H1 (cell line): ENCODE measurements around the gene KREMEN1. TPM values are rescaled to one million over a fixed set of nuclear protein-coding genes. Genes with fewer than 3 reads are reported as not detected.

ENCODE experiments used
- CTCF ChIA-PET: fragments of 300-600 bp; sonication (Branson Sonifier 250); formaldehyde crosslinking; loops from one replicate; lab custom pipeline; 2021; ENCODE audit not compliant: partially characterized antibody; lab: Charles Lee
- POLR2A ChIA-PET: fragments of 300-600 bp; sonication (Branson Sonifier 250); formaldehyde crosslinking; loops from one replicate; lab custom pipeline; 2021; ENCODE audit warnings: inconsistent platforms; ENCODE audit not compliant: partially characterized antibody; lab: Charles Lee
- DNase-seq, 2 experiments: peaks; one replicate each; pipeline versions ENCODE4 v3.0.0 to v3.0.0-alpha.2; 2010 to 2022; ENCODE audit warnings: low spot score in 2 of 2, low read depth in 1 of 2, mixed read lengths in 1 of 2
- FAIRE-seq: peaks from 2 replicates; lab custom pipeline; 2011; peaks lifted over from hg19 to GRCh38; lab: Jason Lieb, UNC
- H2AFZ ChIP-seq: 2 replicates; pipeline ENCODE4 v1.8.1; 2012; ENCODE audit warnings: low read length, inconsistent platforms
- H2AK5ac ChIP-seq: 2 replicates; pipeline ENCODE4 v1.6.1; 2013; ENCODE audit warnings: low read depth, low read length
- H2BK120ac ChIP-seq: replicated peaks from 2 replicates; pipeline ENCODE3; 2013; ENCODE audit warnings: low read depth, low read length, inconsistent platforms
- H2BK12ac ChIP-seq: 2 replicates; pipeline ENCODE4 v1.6.1; 2013; ENCODE audit warnings: low read depth, low read length
- H2BK15ac ChIP-seq: 2 replicates; pipeline ENCODE4 v1.6.1; 2013; ENCODE audit warnings: low read length
- H2BK20ac ChIP-seq: 2 replicates; pipeline ENCODE4 v1.6.1; 2013; ENCODE audit warnings: low read length
- H2BK5ac ChIP-seq: 2 replicates; pipeline ENCODE4 v1.6.1; 2013; ENCODE audit warnings: low read depth, low read length
- H3K14ac ChIP-seq: 2 replicates; pipeline ENCODE4 v1.6.1; 2013; ENCODE audit warnings: inconsistent platforms; ENCODE audit not compliant: insufficient read length
- H3K18ac ChIP-seq: 2 replicates; pipeline ENCODE4 v1.6.1; 2013; ENCODE audit warnings: low read length; ENCODE audit errors: extremely low read depth
- H3K23ac ChIP-seq: 2 replicates; pipeline ENCODE4 v1.6.1; 2013; ENCODE audit warnings: inconsistent platforms; ENCODE audit not compliant: insufficient read length
- H3K23me2 ChIP-seq: 2 replicates; pipeline ENCODE4 v1.6.1; 2013; ENCODE audit warnings: low read depth, low read length
- H3K27ac ChIP-seq: 2 replicates; pipeline ENCODE4 v1.6.1; 2011; ENCODE audit warnings: low read depth, low read length, inconsistent platforms
- H3K27me3 ChIP-seq, 4 experiments: replicated peaks in 1 of 4; 1 replicate in 1 of 4; 2 replicates in 3 of 4; pipeline versions ENCODE4 v1.6.1 to v1.8.1; 2011 to 2013; ENCODE audit warnings: low read length in 3 of 4, mild to moderate bottlenecking in 3 of 4, inconsistent platforms in 2 of 4, mixed read lengths in 2 of 4, moderate library complexity in 1 of 4; ENCODE audit not compliant: control insufficient read depth in 3 of 4, insufficient read depth in 3 of 4; ENCODE audit errors: extremely low read depth in 1 of 4
- H3K36me3 ChIP-seq, 4 experiments: 2 replicates each; pipeline versions ENCODE4 v1.6.1 to v1.8.1; 2011 to 2013; ENCODE audit warnings: mild to moderate bottlenecking in 4 of 4, low read length in 3 of 4, moderate library complexity in 2 of 4, control low read depth in 1 of 4, inconsistent platforms in 1 of 4; ENCODE audit not compliant: insufficient read depth in 4 of 4, control insufficient read depth in 2 of 4
- H3K4ac ChIP-seq: replicated peaks from 2 replicates; pipeline ENCODE3; 2013; ENCODE audit warnings: low read length, low read depth, mixed read lengths, inconsistent platforms; ENCODE audit not compliant: insufficient read length
- H3K4me1 ChIP-seq, 4 experiments: replicated peaks in 1 of 4; 1 replicate in 1 of 4; 2 replicates in 3 of 4; pipeline versions ENCODE4 v1.6.1 to v1.8.1; 2011 to 2013; ENCODE audit warnings: low read length in 3 of 4, inconsistent platforms in 2 of 4, mixed read lengths in 1 of 4; ENCODE audit not compliant: insufficient read depth in 4 of 4, control insufficient read depth in 3 of 4
- H3K4me2 ChIP-seq, 2 experiments: 2 replicates each; pipeline versions ENCODE4 v1.6.1 to v1.8.1; 2011 to 2013; ENCODE audit warnings: low read depth in 2 of 2, low read length in 2 of 2, control low read depth in 1 of 2, inconsistent platforms in 1 of 2, mild to moderate bottlenecking in 1 of 2; ENCODE audit not compliant: insufficient read depth in 1 of 2
- H3K4me3 ChIP-seq, 4 experiments: fragments of 200-600, 300-600 bp in 1 of 4; sonication (generic), shearing (Covaris generic), sonication (Bioruptor Twin) in 1 of 4; 2 replicates each; pipeline versions ENCODE4 v1.5.1 to v1.8.1; 2011 to 2016; ENCODE audit warnings: low read length in 4 of 4, low read depth in 3 of 4, control low read depth in 2 of 4, inconsistent platforms in 2 of 4, mild to moderate bottlenecking in 2 of 4, mixed read lengths in 1 of 4, moderate library complexity in 1 of 4; ENCODE audit not compliant: insufficient read depth in 2 of 4; ENCODE audit errors: extremely low read depth in 1 of 4
- H3K56ac ChIP-seq: replicated peaks from 2 replicates; pipeline ENCODE3; 2013; ENCODE audit warnings: low read depth, mild to moderate bottlenecking, mixed read lengths, low read length, inconsistent platforms; ENCODE audit not compliant: insufficient read length
- H3K79me1 ChIP-seq: 2 replicates; pipeline ENCODE4 v1.6.1; 2013; ENCODE audit warnings: low read depth, low read length, control low read depth
- H3K79me2 ChIP-seq, 2 experiments: 2 replicates each; pipeline versions ENCODE4 v1.6.1 to v1.8.1; 2012 to 2013; ENCODE audit warnings: low read length in 2 of 2, mild to moderate bottlenecking in 2 of 2, inconsistent platforms in 1 of 2; ENCODE audit not compliant: insufficient read depth in 2 of 2, control insufficient read depth in 1 of 2
- H3K9ac ChIP-seq, 4 experiments: replicated peaks in 1 of 4; 1 replicate in 1 of 4; 2 replicates in 3 of 4; pipeline versions ENCODE4 v1.6.1 to v1.8.1; 2011 to 2013; ENCODE audit warnings: low read depth in 3 of 4, low read length in 3 of 4, control low read depth in 2 of 4, mild to moderate bottlenecking in 2 of 4, moderate library complexity in 2 of 4, inconsistent platforms in 1 of 4; ENCODE audit errors: extremely low read depth in 1 of 4
- H3K9me3 ChIP-seq, 2 experiments: 2 replicates each; pipeline versions ENCODE4 v1.6.1 to v1.8.1; 2012 to 2013; ENCODE audit warnings: mild to moderate bottlenecking in 2 of 2, moderate library complexity in 2 of 2, control low read depth in 1 of 2, inconsistent platforms in 1 of 2, low read depth in 1 of 2, low read length in 1 of 2, mixed read lengths in 1 of 2; ENCODE audit not compliant: insufficient read depth in 2 of 2
- H4K20me1 ChIP-seq, 2 experiments: replicated peaks in 1 of 2; 2 replicates each; pipeline versions ENCODE3 to v1.8.1; 2011 to 2013; ENCODE audit warnings: inconsistent platforms in 2 of 2, low read length in 2 of 2, mild to moderate bottlenecking in 1 of 2; ENCODE audit not compliant: insufficient read depth in 2 of 2, control insufficient read depth in 1 of 2
- H4K5ac ChIP-seq: 2 replicates; pipeline ENCODE4 v1.6.1; 2013; ENCODE audit warnings: low read length, low read depth, mixed read lengths, inconsistent platforms; ENCODE audit not compliant: insufficient read length
- H4K8ac ChIP-seq: 2 replicates; pipeline ENCODE4 v1.8.0; 2013; ENCODE audit warnings: mild to moderate bottlenecking, moderate library complexity, low read length, inconsistent platforms; ENCODE audit not compliant: insufficient read depth; ENCODE audit errors: extremely low read depth
- H4K91ac ChIP-seq: replicated peaks from 2 replicates; pipeline ENCODE3; 2013; ENCODE audit warnings: low read length, mixed read lengths, inconsistent platforms; ENCODE audit not compliant: insufficient read length
- BRCA1 ChIP-seq: IDR thresholded peaks from 2 replicates; pipeline ENCODE4 v1.6.1; 2012; ENCODE audit warnings: low read depth, low read length, improper control_type of control experiment
- CREB1 ChIP-seq: IDR thresholded peaks from 2 replicates; pipeline ENCODE4 v1.6.1; 2012; ENCODE audit warnings: inconsistent platforms
- GABPA ChIP-seq: IDR thresholded peaks from 2 replicates; pipeline ENCODE4 v1.6.1; 2011; ENCODE audit warnings: mild to moderate bottlenecking, low read length, moderate library complexity, borderline replicate concordance; ENCODE audit not compliant: insufficient read depth
- NANOG ChIP-seq: IDR thresholded peaks from 2 replicates; pipeline ENCODE4 v1.6.1; 2011; ENCODE audit warnings: low read length, low read depth, mild to moderate bottlenecking, inconsistent platforms; ENCODE audit not compliant: insufficient read depth, poor library complexity, severe bottlenecking
- RAD21 ChIP-seq, 2 experiments: IDR thresholded peaks in 1 of 2; conservative IDR thresholded peaks in 1 of 2; 2 replicates each; pipeline ENCODE4 v1.6.1; 2011; ENCODE audit warnings: low read depth in 2 of 2, low read length in 2 of 2, improper control_type of control experiment in 1 of 2, inconsistent platforms in 1 of 2, mild to moderate bottlenecking in 1 of 2, moderate library complexity in 1 of 2
- TAF7 ChIP-seq: optimal IDR thresholded peaks from 2 replicates; pipeline ENCODE3; 2011; ENCODE audit warnings: low read depth, mild to moderate bottlenecking, inconsistent platforms, low read length, moderate library complexity, borderline replicate concordance
- WGBS, 2 experiments: shearing (Covaris generic) in 1 of 2; methylation state at CpG; one replicate each; pipeline versions ENCODE4 v1.1.6 to v1.1.7; 2013 to 2015; ENCODE audit warnings: low lambda C conversion rate in 2 of 2, mixed read lengths in 2 of 2, inconsistent platforms in 1 of 2, low coverage in 1 of 2, missing lambda C conversion rate in 1 of 2; ENCODE audit not compliant: insufficient replicate concordance in 2 of 2, insufficient coverage in 1 of 2, insufficient read length in 1 of 2; ENCODE audit errors: extremely low coverage in 1 of 2, missing lambda C conversion rate in 1 of 2; 5-methylcytosine and 5-hydroxymethylcytosine counted together
- polyA plus RNA-seq, 7 experiments: library from polyadenylated mRNA; depleted of rRNA in 3 of 7; stranded (reverse) in 5 of 7; unstranded in 2 of 7; fragments of >200 nt in 5 of 7; fragments of 200-250 nt in 2 of 7; gene quantifications; 1 replicate in 5 of 7; 2 replicates in 1 of 7; 4 replicates in 1 of 7; pipeline versions ENCODE4 v1.2.1 to v1.2.3, GENCODE V29; 2011 to 2013; ENCODE audit warnings: missing spikeins in 2 of 7, mixed read lengths in 2 of 7
- total RNA-seq: library from RNA; stranded (reverse); fragmentation: NEBNext Ultra II Directional; extraction: Animal tissue kit (Norgen Biotek cat#: 25700); gene quantifications from 2 replicates; pipeline ENCODE4 v1.2.1, GENCODE V29; 2021
- TF ChIP-seq, protein P1 (sequence below): IDR thresholded peaks from 2 replicates; pipeline ENCODE4 v1.6.1; 2012; ENCODE audit warnings: inconsistent platforms

KREMEN1 gene
- total and polyA plus RNA-seq, 2 of the 8 experiments (the other 6 are each of a cell fraction or from before 2014, with no cell fraction given): 2.1 to 3.2 TPM

- no peak overlapping the region for H3K56ac ChIP-seq
- H3K36me3 ChIP-seq: no peaks in the 10 kb centered on the region; a peak in 1 of 8 replicates
- H4K8ac ChIP-seq: no peak overlapping the region
- DNase-seq: peak in 1 of 2 experiments; percentile 17
- H3K27me3 ChIP-seq: no peaks in the 10 kb centered on the region
- peak overlapping the region; percentile 27 to 49; a peak in 3 of 4 replicates for H3K4me2 ChIP-seq
- H3K18ac ChIP-seq: peak overlapping the region; percentile 60
- H2BK120ac ChIP-seq: no peak overlapping the region
- POLR2A ChIA-PET: interaction anchor here (0.7 kb wide), 1 partner anchor 78 kb away, joined by 3 read pairs; no protein-coding TSS in a partner anchor
- no peak for FAIRE-seq
- H3K4ac ChIP-seq: no peak overlapping the region
- H3K4me3 ChIP-seq: peak overlapping the region in 1 of 4 experiments; percentile 14; a peak in 2 of 8 replicates
- H2BK20ac ChIP-seq: no peak overlapping the region
- peak overlapping the region; percentile 80; the same call in 1 of the 2 replicates for H2AFZ ChIP-seq
- no peak overlapping the region for H2AK5ac ChIP-seq
- H4K91ac ChIP-seq: peak overlapping the region; percentile 12
- peaks cover 7 to 22% (median 10%) of the 10 kb centered on the region in 4 experiments for H3K4me1 ChIP-seq
- H3K79me1 ChIP-seq: no peaks in the 10 kb centered on the region
- no peaks in the 10 kb centered on the region for H3K79me2 ChIP-seq
- H3K14ac ChIP-seq: no peak overlapping the region
- CTCF ChIA-PET: interaction anchor here (0.6 to 9.4 kb wide), 5 partner anchors 13 to 187 kb away, joined by 3 to 79 read pairs (median 5); no protein-coding TSS in a partner anchor
- no peaks in the 10 kb centered on the region for H3K23me2 ChIP-seq
- H3K23ac ChIP-seq: no peak overlapping the region
- 34% methylated on average over 12 of the region's 13 CpGs; no CpG with 5 or more reads in 1 of the 2 experiments for WGBS, 2 experiments
- TF ChIP-seq NANOG: no peak
- TF ChIP-seq CREB1: no peak
- TF ChIP-seq, protein P1, sequence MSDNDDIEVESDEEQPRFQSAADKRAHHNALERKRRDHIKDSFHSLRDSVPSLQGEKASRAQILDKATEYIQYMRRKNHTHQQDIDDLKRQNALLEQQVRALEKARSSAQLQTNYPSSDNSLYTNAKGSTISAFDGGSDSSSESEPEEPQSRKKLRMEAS: no peak
- TF ChIP-seq GABPA: peak; percentile 53; the same call in 1 of the 2 replicates
- TF ChIP-seq RAD21 (IDR thresholded peaks at IDR 0.05 in 1 of 2, conservative IDR thresholded peaks at IDR 0.05 in 1 of 2; ENCODE audit: low read depth in 2 of 2, low read length in 2 of 2): 0 out of 4 replicates have a peak, but pooled peaks of 1 of the 2 experiments have one; percentile 3
- peak; percentile 60 for TF ChIP-seq TAF7
- no peak for TF ChIP-seq BRCA1
- H2BK12ac ChIP-seq: 0 out of 2 replicates have a peak overlapping the region, but pooled peaks have one; percentile 30
- no peaks in the 10 kb centered on the region for H4K20me1 ChIP-seq
- no peak overlapping the region for H3K9ac ChIP-seq
- no peaks in the 10 kb centered on the region for H3K9me3 ChIP-seq
- H3K27ac ChIP-seq: peak overlapping the region; percentile 39; the same call in 1 of the 2 replicates
- H2BK5ac ChIP-seq: 0 out of 2 replicates have a peak overlapping the region, but pooled peaks have one; percentile 66
- no peak overlapping the region for H2BK15ac ChIP-seq
- no peak overlapping the region for H4K5ac ChIP-seq
Measured at GRCh38 chr22:29152045-29152953, 79.5 kb downstream of the KREMEN1 start.
